ENCODE data around the gene KRI1.

KRI1 gene

DNA sequence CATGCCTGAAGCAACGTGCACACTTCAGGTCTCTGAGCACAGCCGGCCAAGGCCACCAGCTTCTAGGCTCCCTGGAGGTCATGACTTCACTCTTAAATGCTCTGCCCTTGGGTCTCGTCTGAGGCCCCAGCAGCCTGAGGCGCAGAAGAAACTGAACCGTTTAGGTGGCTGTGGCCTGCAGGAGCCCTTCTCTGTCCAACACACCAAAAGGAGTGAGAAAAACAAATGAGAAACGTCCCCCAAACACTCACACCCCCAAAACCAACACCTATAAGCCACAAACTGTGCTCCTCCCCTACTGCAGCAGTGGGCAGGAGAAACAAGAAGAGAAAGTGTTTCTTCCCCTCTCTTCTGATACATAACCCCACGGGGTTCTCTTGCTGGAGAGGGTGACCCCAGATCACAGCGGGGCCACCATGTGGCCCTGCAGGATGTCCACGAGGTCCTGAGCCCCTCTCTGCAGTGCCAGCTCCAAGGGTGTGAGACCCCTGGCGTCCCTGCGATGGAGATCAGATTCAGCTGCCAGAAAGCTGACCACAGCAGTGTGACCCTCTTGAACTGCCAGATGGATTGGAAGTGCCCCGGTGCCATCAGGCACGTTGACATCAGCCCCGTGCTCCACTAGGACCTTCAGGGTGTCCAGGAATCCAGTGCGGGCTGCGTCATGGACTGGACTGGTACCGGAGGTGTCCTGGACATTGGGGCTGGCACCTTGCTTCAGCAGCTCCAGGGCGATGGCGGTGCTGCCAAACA lies 1.0 kb upstream of the KRI1 start:
- TF ChIP-seq GATA3 (IDR thresholded peaks at IDR 0.05; ENCODE audit: low read depth, low read length) (no peak), GATA2 (IDR thresholded peaks at IDR 0.05; ENCODE audit: low read depth, low read length) (no peak)

DNA sequence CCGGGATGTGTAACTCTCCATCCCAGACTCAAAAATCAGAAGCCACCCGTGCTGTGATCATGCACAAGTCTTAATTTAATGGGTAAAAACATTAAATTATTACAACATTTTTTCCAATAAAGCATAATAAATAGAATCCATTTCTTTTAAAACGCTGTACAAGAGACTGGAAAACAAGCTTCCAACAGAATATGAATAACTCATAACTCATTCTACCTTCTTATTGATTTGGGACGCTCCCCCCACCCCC lies 523 bp upstream of the KRI1 start:
- no peak for TF ChIP-seq GATA2 (IDR thresholded peaks at IDR 0.05; ENCODE audit: low read depth, low read length)
- TF ChIP-seq GATA3 (IDR thresholded peaks at IDR 0.05; ENCODE audit: low read depth, low read length): no peak

DNA sequence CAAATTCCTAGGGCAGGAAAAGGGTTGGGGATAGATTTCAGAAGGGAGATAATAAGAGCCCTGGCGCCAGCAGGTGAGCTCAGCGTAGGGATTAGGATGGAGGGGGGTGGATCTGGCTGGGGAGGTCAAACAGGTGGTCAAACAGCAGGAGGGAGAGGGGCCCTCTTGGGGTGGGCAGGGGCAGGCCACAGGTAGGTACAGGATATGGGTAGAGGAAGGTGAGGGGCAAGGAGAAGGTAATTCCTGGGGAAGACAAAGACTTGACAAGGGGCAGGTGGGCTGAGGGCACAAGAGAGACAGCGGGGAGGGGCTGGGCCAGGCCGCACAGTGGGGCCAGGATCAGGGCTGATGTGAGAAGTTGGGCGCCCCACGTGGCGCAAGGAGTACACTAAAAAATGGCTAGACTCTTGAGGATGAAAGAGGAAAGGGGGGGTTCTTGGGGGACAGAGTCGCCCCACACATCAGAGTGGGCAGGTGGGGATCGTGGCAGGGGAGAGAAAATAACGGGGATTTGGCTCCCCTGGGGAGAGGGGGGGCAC lies 713 bp downstream of the KRI1 start:
- no peak for TF ChIP-seq GATA3 (IDR thresholded peaks at IDR 0.05; ENCODE audit: low read depth, low read length)
- no peak for TF ChIP-seq GATA2 (IDR thresholded peaks at IDR 0.05; ENCODE audit: low read depth, low read length)

DNA sequence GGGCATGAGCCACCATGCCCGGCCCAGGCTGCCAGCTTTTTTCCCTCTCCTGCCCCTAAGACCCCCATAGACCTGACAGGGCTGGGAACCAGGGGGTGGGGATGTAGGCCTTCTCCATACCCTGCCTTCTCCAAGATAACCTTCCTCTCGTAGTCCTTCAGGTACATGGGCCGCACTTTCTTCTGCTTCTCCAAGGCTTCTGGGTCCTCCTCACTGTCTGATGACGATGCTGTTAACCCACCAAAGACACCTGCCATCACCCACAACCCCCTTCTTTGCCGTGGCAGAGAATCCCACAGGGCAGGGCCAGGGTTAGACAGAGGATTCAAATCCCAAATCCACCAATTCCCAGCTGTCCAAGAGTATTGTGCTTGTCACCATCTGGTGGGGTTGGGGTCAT lies 3.2 kb downstream of the KRI1 start:
- no peak for TF ChIP-seq GATA3 (IDR thresholded peaks at IDR 0.05; ENCODE audit: low read depth, low read length)
- no peak for TF ChIP-seq GATA2 (IDR thresholded peaks at IDR 0.05; ENCODE audit: low read depth, low read length)

DNA sequence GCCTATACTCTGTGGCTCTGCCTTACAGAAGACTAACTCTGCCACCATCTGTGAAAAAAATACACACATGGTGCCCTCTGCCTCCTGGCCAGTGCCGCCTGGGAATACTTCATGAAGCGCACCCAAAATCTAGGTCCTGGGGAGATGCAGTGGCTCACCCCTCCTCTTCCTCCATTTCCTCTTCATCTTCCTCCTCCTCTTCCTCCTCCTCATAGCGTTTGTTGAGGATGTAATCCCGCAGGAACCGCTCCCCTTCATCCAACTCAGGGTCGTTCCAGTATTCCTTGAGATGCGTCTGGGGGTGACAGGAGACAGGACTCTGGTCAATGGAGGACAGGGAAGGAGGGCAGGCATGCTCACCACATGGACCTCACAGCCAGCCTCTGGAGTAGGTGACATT lies 5.7 kb downstream of the KRI1 start:
- TF ChIP-seq GATA3 (IDR thresholded peaks at IDR 0.05; ENCODE audit: low read depth, low read length) (no peak), GATA2 (IDR thresholded peaks at IDR 0.05; ENCODE audit: low read depth, low read length) (no peak)

DNA sequence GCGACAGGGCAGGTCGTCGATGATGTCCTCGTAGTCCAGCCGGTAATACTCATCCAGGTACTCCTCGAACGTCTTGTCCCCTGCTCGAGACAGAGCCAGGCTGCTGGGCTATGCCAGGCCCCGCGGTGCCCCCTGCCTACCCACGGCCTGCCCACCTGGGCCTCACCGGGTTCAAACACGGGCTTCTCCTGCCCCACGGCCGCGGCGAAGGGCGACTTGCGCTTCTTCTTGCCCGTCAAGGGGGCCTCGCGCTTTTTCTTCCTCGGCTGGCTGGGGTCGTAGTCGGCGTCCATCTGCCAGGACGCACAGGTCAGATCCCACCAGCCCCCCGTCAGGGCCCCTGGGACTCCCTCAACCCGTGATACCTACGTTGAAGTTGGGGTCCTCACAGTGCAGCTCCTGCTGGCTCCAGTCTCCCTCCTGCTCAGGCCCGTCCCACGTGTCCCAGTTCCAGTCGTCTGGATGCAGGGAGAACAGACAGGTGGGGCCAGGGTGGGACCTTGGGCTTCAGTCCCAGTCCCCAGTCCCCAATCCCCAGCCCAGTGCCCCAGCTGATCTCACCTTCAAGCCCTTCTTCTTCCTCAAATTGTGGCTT lies 8.1 kb downstream of the KRI1 start:
- TF ChIP-seq GATA3 (IDR thresholded peaks at IDR 0.05; ENCODE audit: low read depth, low read length) (no peak), GATA2 (IDR thresholded peaks at IDR 0.05; ENCODE audit: low read depth, low read length) (no peak)

DNA sequence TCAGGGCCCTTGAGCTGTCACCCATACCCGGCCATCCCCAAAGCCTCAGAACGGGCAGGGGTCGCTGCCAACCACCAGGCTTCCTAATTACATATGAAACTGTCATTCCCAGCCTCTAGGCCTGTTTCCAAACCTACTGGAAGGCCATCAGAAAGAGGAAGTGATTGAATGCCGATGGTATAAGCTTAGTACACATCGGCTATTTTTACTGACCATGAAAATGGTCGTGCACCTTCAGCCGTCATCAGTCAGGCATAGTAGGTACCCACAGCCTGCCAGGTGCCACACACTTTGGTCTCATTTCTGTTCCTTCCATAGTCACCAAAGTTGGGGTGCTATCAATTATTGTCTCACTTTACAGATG lies 10.2 kb downstream of the KRI1 start:
- TF ChIP-seq GATA3 (IDR thresholded peaks at IDR 0.05; ENCODE audit: low read depth, low read length) (no peak), GATA2 (IDR thresholded peaks at IDR 0.05; ENCODE audit: low read depth, low read length) (no peak)

DNA sequence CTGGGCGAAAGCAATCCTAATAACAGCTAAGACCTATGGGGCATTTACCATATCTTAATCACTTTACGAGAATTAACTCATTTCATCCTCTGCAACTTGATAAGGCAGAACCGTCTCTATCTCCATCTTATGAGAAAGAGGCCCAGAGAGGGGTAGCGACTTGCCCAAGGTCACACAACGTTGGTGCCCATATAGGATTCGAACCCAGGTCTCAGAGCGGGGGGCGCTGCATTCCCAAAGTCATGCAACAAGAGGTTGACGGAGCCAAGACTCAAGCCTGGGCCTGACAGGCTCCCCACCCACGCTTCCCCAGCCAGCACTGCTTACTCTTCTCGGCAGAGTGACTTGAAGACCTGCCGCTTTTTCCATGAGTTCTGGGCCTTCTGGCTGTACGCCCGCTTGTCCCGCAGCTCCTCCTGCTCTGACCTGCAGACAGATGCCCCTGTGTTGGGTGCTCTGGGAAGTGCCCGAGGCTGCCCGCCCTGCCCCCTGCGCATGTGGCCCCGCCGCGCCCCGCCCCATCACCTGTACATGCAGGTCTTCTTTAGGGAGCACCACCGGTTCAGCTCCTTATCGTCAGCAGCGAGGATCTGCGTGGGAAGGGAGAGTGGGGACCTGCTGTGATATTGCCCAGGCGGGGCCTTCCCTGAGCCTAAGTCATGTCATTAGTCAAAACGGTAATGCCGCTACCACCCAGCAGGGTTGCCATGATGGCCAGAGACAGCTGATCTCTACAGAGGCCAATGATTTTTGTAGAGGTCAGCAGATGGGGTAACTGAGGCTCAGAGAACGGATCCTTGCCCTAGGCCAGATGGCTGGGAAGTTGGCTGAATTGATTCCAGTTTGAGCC lies 10.8 kb downstream of the KRI1 start:
- TF ChIP-seq GATA2 (IDR thresholded peaks at IDR 0.05; ENCODE audit: low read depth, low read length): no peak

DNA sequence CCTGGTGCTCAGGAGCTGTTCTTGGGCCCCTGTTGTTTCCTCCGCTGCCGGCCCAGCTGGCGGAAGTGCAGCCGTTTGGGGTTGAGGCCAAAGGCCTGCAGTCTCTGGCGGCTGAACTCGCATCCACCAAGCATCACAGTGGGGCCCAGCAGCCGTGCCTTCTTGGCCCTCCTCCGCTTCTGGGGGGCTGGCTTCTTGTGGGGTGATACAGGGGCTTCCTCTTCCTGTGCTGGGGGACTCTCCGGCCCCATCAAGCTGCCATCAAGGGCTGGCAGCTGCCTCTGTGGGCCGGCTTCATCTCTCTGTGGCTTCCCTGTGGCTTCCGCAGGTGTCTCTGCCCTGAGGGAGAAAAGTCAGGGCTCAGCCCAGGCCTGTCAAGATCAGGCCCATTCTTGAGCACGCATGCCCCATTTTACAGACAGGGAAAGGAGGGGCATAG lies 11.8 kb downstream of the KRI1 start:
- no peak for TF ChIP-seq GATA2 (IDR thresholded peaks at IDR 0.05; ENCODE audit: low read depth, low read length)
- no peak for TF ChIP-seq GATA3 (IDR thresholded peaks at IDR 0.05; ENCODE audit: low read depth, low read length)

DNA sequence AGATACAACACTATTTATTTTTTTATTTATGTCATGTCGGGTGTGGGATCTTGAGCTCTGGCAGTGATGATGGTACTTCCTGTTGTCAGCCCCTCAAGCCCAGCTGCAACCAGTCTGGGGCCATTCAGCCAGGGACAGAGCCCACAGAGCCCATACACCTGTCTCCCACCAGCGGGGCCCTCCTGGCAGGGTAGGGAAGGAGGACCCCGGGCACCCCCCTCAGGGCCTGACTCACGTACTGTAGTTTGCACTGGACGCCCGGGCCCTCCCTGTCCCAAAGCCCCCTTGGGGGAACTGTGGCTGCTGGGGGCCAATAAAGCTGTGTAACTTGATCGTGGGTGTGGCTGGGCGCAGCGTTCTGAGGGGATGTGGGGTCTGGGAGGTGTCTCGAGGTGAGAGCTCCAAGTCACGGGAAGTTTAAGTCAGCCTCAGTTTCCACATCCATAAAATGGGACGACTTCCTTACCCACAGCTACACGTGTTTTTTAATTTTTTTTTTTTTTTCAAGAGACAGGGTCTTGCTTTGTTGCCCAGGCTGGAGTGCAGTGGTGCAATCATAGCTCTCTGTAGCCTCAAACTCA lies 12.6 kb downstream of the KRI1 start:
- TF ChIP-seq GATA3 (IDR thresholded peaks at IDR 0.05; ENCODE audit: low read depth, low read length): no peak
- TF ChIP-seq GATA2 (IDR thresholded peaks at IDR 0.05; ENCODE audit: low read depth, low read length): no peak

DNA sequence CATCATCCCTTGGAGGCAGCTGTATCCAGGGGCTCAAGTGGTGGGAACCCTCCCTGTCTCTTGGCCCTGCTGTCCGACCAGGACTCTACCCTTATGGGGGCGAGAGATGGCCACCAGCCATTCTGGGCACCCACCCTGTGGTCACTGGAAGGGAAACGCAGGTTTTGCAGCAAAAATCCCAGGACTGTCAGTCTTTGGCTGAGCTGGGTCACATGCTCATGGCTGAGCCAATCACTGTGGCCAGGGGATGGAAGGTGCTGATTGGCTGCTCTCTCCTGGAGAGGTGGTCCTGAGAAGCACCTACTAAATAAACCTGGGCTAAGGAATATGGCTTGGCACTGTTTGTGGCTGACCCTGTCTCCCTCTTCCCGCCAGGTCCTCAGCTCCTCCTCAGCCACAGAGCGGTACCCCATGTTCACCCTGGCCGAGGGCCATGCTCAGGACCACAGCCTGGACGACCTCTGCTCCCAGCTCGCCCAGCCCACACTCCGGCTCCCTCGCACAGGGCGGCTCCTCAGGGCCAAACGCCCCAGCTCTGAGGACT lies 13.2 kb downstream of the KRI1 start:
- no peak for TF ChIP-seq GATA3 (IDR thresholded peaks at IDR 0.05; ENCODE audit: low read depth, low read length)
- TF ChIP-seq GATA2 (IDR thresholded peaks at IDR 0.05; ENCODE audit: low read depth, low read length): no peak

DNA sequence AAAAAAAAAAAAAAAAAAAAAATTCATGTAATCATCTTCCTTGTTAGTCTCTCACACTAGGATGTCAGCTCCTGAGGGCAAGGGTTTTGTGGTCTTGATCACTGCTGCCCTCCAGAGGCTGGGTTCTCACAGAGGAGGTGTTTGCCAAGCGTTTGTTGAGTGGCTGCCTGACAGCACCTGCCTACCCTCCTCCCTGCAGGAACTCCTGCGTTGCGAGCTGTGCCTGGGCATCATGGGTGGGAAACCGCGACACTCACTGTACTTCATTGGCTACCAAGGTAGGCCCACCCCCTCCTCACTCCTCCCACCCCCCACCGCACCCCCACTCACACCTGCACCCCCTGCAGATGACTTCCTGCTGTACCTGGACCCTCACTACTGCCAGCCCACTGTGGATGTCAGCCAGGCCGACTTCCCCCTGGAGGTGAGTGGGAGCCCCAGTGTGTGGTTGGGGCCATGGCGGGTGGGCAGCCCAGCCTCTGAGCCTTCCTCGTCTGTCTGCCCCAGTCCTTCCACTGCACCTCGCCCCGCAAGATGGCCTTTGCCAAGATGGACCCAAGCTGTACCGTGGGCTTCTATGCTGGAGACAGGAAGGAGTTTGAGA lies 14.0 kb downstream of the KRI1 start:
- TF ChIP-seq GATA2 (IDR thresholded peaks at IDR 0.05; ENCODE audit: low read depth, low read length) (no peak), GATA3 (IDR thresholded peaks at IDR 0.05; ENCODE audit: low read depth, low read length) (no peak)

DNA sequence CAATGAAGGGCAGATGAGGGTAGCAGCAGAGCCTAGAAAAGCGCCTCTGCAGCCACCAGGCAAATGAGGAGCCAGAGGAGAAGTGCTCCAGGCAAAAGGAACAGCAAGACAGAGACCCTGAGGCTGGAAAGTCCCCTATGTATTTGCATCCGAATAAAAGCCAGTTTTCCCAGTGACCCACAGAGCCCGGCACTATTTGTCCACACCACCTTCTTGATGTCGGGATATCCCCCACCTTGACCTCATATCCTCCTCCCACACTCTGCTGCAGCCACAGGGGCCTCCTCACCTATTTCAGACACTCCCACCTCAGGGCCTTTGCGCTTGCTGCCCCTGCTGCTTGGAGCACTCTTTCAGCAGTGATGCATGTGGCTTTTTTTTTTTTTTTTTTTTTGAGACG lies 15.5 kb downstream of the KRI1 start:
- no peak for TF ChIP-seq GATA3 (IDR thresholded peaks at IDR 0.05; ENCODE audit: low read depth, low read length)
- no peak for TF ChIP-seq GATA2 (IDR thresholded peaks at IDR 0.05; ENCODE audit: low read depth, low read length)

DNA sequence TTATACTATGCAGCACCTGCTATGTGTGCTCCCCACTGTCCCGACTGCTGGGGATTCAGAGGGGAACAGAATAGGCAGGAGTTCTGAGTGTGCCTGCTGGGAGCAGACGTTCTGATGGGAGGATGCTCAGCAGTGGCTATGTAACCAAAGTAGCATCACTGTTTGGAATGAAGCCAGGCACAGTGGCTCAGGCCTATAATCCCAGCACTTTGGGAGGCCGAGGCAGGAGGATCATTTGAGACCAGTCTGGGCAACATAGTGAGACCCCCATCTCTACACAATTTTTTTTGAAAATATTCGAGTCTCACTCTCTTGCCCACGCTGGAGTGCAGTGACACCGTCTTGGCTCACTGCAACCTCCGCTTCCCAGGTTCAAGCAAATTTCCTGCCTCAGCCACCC lies 16.1 kb downstream of the KRI1 start:
- TF ChIP-seq GATA2 (IDR thresholded peaks at IDR 0.05; ENCODE audit: low read depth, low read length) (no peak), GATA3 (IDR thresholded peaks at IDR 0.05; ENCODE audit: low read depth, low read length) (no peak)
